Vagina (tissue), 2 donors: ENCODE measurements around the gene FBXW2.

Experiments
- POLR2AphosphoS5 ChIP-seq, 2 donors: sonication (generic); formaldehyde crosslinking; IDR thresholded peaks; one replicate each; pipeline ENCODE4 v1.9.0; 2017; ENCODE audit warnings: antibody characterized with exemption in 2 of 2, mild to moderate bottlenecking in 2 of 2, low read depth in 1 of 2; ENCODE audit not compliant: insufficient read depth in 1 of 2
- TF ChIP-seq, protein P1 (sequence below), 3 experiments: fragments of 450-650 bp in 2 of 3; fragments of 200-600 bp in 1 of 3; sonication (generic) in 1 of 3; IDR thresholded peaks; one replicate each; pipeline ENCODE4 v1.5.1; 2017 to 2019; ENCODE audit warnings: antibody characterized with exemption in 3 of 3, mild to moderate bottlenecking in 2 of 3, moderate library complexity in 2 of 3

DNA sequence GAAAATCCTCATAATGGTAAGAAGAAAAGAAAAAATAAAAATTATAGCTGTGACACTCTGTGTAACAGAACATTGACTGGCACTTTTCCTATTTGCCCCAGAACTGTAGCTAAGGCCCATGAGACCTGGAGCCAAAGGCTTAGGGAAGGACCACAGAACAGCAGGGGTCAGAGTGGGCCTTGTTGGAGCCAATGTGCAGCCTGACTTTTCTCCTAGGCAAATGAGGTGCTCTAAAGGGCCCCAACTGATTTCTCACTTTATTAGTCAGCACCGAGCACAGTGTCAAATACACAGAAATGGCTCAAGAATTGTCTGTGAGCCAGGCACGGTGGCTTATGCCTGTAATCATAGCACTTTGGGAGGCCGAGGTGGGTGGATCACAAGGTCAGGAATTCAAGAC is 74.9 kb downstream of the FBXW2 start:
- TF ChIP-seq POLR2AphosphoS5 (IDR thresholded peaks at IDR 0.05; ENCODE audit: insufficient read depth in 1 of 2, low read depth in 1 of 2) = no peak
- TF ChIP-seq, protein P1, sequence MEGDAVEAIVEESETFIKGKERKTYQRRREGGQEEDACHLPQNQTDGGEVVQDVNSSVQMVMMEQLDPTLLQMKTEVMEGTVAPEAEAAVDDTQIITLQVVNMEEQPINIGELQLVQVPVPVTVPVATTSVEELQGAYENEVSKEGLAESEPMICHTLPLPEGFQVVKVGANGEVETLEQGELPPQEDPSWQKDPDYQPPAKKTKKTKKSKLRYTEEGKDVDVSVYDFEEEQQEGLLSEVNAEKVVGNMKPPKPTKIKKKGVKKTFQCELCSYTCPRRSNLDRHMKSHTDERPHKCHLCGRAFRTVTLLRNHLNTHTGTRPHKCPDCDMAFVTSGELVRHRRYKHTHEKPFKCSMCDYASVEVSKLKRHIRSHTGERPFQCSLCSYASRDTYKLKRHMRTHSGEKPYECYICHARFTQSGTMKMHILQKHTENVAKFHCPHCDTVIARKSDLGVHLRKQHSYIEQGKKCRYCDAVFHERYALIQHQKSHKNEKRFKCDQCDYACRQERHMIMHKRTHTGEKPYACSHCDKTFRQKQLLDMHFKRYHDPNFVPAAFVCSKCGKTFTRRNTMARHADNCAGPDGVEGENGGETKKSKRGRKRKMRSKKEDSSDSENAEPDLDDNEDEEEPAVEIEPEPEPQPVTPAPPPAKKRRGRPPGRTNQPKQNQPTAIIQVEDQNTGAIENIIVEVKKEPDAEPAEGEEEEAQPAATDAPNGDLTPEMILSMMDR (IDR thresholded peaks at IDR 0.05) = no peak
